Endodermal cell (in vitro differentiated cells): ENCODE data around the gene IQCH. TPM values are rescaled to one million over a fixed set of nuclear protein-coding genes. Genes with fewer than 3 reads are reported as not detected.

Experiments
- DNase-seq: peaks from one replicate; pipeline ENCODE4 v3.0.0-alpha.2; 2017
- H3K27ac ChIP-seq: 2 replicates; pipeline ENCODE4 v1.5.1; 2013; ENCODE audit warnings: mild to moderate bottlenecking, low read depth, low read length, moderate library complexity
- H3K27me3 ChIP-seq: 2 replicates; pipeline ENCODE4 v1.6.1; 2013; ENCODE audit warnings: mild to moderate bottlenecking, low read length, moderate library complexity; ENCODE audit not compliant: insufficient read depth, control insufficient read depth, poor library complexity, severe bottlenecking
- H3K36me3 ChIP-seq: 2 replicates; pipeline ENCODE4 v1.7.0; 2013; ENCODE audit warnings: mild to moderate bottlenecking, low read length, moderate library complexity; ENCODE audit not compliant: control insufficient read depth, insufficient read depth
- H3K4me1 ChIP-seq: one replicate; pipeline ENCODE4 v1.7.0; 2013; ENCODE audit warnings: low read length; ENCODE audit not compliant: control insufficient read depth, insufficient read depth
- H3K4me3 ChIP-seq: 2 replicates; pipeline ENCODE4 v1.5.1; 2013; ENCODE audit warnings: mild to moderate bottlenecking, low read length, moderate library complexity
- H3K9ac ChIP-seq: 2 replicates; pipeline ENCODE4 v1.6.1; 2013; ENCODE audit warnings: mild to moderate bottlenecking, low read length, moderate library complexity; ENCODE audit not compliant: poor library complexity, severe bottlenecking; ENCODE audit errors: extremely low read depth
- H3K9me3 ChIP-seq: 2 replicates; pipeline ENCODE4 v1.6.1; 2013; ENCODE audit warnings: mild to moderate bottlenecking, low read length, moderate library complexity; ENCODE audit not compliant: control insufficient read depth
- H3K27ac Mint-ChIP-seq: 2 replicates; pipeline ENCODE4 v1.8.0; 2020; ENCODE audit warnings: mixed read lengths
- H3K27me3 Mint-ChIP-seq: 2 replicates; pipeline ENCODE4 v1.8.0; 2021; ENCODE audit warnings: mild to moderate bottlenecking, mixed read lengths; ENCODE audit not compliant: insufficient read depth
- H3K36me3 Mint-ChIP-seq: 2 replicates; pipeline ENCODE4 v1.8.0; 2020; ENCODE audit warnings: low read depth, mixed read lengths
- H3K4me1 Mint-ChIP-seq: 2 replicates; pipeline ENCODE4 v1.8.0; 2020; ENCODE audit warnings: mixed read lengths
- H3K4me3 Mint-ChIP-seq: 2 replicates; pipeline ENCODE4 v1.8.0; 2020; ENCODE audit warnings: mild to moderate bottlenecking, moderate library complexity, mixed read lengths
- H3K9me3 Mint-ChIP-seq: 2 replicates; pipeline ENCODE4 v1.8.0; 2020; ENCODE audit warnings: mild to moderate bottlenecking, mixed read lengths
- WGBS, 2 experiments: methylation state at CpG; one replicate each; pipeline versions ENCODE4 v1.1.5 to v1.1.7; 2013; ENCODE audit warnings: missing lambda C conversion rate in 2 of 2, mixed read lengths in 1 of 2; ENCODE audit not compliant: insufficient coverage in 1 of 2, insufficient read length in 1 of 2; 5-methylcytosine and 5-hydroxymethylcytosine counted together
- total RNA-seq, 2 donors: library from RNA; stranded (reverse); fragmentation: NEBNext Ultra II Directional in 1 of 2; extraction: Animal tissue kit (Norgen Biotek cat#: 25700) in 1 of 2; gene quantifications; 2 replicates in 1 of 2; 3 replicates in 1 of 2; pipeline ENCODE4 v1.2.1, GENCODE V29; 2021
- TF ChIP-seq, protein P1 (sequence below): fragments of 200-600 bp; sonication (generic); conservative IDR thresholded peaks from 2 replicates; pipeline ENCODE4 v1.5.0; 2021; ENCODE audit warnings: antibody characterized with exemption, mild to moderate bottlenecking

IQCH gene
- total RNA-seq, 2 donors from 2014 or later = 6.2 to 12.8 TPM

DNA sequence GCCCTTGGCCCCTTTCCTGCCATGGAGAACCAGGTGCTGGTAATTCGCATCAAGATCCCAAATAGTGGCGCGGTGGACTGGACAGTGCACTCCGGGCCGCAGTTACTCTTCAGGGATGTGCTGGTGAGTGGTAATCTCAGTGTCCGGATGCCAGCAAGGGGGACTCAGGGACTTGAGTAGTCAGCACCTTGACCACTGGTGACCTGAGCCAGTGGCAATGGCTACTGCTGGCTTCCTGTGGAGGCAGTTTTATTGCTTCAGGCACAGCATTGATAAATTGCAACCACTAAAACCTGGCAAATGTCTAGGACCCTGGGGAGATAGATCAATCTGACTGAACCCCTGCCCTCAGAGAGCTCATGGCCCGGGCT lies 288.7 kb downstream of the IQCH start:
- H3K9me3 ChIP-seq = no peaks in the 10 kb centered on the region
- Mint-ChIP-seq H3K27me3 (no peaks in the 10 kb centered on the region), H3K27ac (no peak overlapping the region), H3K36me3 (peaks cover 1% of the 10 kb centered on the region), H3K4me1 (peaks cover 17% of the 10 kb centered on the region), H3K4me3 (peak overlapping the region; percentile 89), H3K9me3 (no peaks in the 10 kb centered on the region)
- 75 to 79% methylated on average over 6 to 7 of the region's 7 CpGs for WGBS, 2 experiments
- no peaks in the 10 kb centered on the region for H3K27me3 ChIP-seq
- H3K36me3 ChIP-seq = no peaks in the 10 kb centered on the region
- peak overlapping the region; percentile 98 for H3K4me3 ChIP-seq
- TF ChIP-seq, protein P1, sequence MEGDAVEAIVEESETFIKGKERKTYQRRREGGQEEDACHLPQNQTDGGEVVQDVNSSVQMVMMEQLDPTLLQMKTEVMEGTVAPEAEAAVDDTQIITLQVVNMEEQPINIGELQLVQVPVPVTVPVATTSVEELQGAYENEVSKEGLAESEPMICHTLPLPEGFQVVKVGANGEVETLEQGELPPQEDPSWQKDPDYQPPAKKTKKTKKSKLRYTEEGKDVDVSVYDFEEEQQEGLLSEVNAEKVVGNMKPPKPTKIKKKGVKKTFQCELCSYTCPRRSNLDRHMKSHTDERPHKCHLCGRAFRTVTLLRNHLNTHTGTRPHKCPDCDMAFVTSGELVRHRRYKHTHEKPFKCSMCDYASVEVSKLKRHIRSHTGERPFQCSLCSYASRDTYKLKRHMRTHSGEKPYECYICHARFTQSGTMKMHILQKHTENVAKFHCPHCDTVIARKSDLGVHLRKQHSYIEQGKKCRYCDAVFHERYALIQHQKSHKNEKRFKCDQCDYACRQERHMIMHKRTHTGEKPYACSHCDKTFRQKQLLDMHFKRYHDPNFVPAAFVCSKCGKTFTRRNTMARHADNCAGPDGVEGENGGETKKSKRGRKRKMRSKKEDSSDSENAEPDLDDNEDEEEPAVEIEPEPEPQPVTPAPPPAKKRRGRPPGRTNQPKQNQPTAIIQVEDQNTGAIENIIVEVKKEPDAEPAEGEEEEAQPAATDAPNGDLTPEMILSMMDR = no peak
- no peak for DNase-seq
- no peak overlapping the region for H3K27ac ChIP-seq
- H3K9ac ChIP-seq = peak overlapping the region; percentile 61
- peaks cover 4% of the 10 kb centered on the region for H3K4me1 ChIP-seq

DNA sequence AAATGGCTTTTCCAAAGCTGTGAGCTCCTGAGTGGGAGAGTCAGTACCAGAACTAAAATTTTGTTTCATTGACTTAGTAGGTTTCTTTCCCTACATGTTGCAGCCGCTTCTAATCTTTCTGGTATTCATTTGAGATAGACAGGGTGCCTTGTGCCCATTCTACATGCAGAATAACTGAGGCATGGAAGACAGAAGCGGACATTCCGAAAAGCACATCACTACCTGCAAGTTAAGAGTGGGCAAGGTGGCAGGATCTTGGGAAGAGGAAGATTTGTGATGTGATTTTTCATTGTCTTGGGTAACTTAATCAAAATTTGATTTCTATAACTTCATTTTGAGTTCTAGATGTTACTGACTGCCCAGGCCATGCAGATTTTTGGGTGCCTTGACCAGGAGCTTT lies 289.9 kb downstream of the IQCH start:
- H3K4me3 ChIP-seq = no peak overlapping the region
- no peak overlapping the region for H3K9ac ChIP-seq
- no peaks in the 10 kb centered on the region for H3K36me3 ChIP-seq
- no peaks in the 10 kb centered on the region for H3K9me3 ChIP-seq
- no peak overlapping the region for H3K27ac ChIP-seq
- no peak overlapping the region for H3K4me3 Mint-ChIP-seq
- TF ChIP-seq, protein P1 = no peak
- no peaks in the 10 kb centered on the region for H3K9me3 Mint-ChIP-seq
- H3K4me1 ChIP-seq = peaks cover 8% of the 10 kb centered on the region
- peaks cover 28% of the 10 kb centered on the region for H3K4me1 Mint-ChIP-seq
- no peaks in the 10 kb centered on the region for H3K27me3 ChIP-seq
- H3K27me3 Mint-ChIP-seq = no peaks in the 10 kb centered on the region
- DNase-seq = no peak
- peaks cover 1% of the 10 kb centered on the region for H3K36me3 Mint-ChIP-seq
- WGBS, 2 experiments = 78 to 80% methylated on average over 3 of the region's 3 CpGs
- H3K27ac Mint-ChIP-seq = no peak overlapping the region

DNA sequence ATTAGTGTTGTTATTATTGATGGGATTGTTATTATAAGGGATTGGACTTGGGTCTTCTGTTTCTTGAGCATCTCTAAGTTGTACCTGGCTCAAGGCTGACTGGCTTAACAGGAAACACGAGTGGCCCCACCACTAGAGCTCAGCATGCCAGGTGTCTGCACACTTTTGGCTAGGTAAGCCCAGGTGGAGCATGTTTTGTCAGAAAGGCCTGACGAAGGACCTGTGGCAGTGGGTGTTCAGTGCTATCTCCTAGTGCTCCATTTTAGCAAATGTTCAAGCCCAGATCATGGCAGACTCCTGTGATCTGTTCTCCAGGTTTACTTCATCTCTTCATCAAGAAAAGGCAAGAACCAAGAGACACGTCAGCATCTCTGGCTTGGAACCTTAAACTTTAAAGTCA lies 291.3 kb downstream of the IQCH start:
- Histone ChIP-seq H3K4me1 (peaks cover 8% of the 10 kb centered on the region), H3K4me3 (no peak overlapping the region), H3K27me3 (no peaks in the 10 kb centered on the region), H3K9me3 (no peaks in the 10 kb centered on the region), H3K27ac (no peak overlapping the region), H3K9ac (no peak overlapping the region), H3K36me3 (peaks cover under 1% of the 10 kb centered on the region)
- Mint-ChIP-seq H3K4me1 (peaks cover 37% of the 10 kb centered on the region), H3K27ac (no peak overlapping the region), H3K9me3 (no peaks in the 10 kb centered on the region), H3K4me3 (no peak overlapping the region), H3K27me3 (no peaks in the 10 kb centered on the region), H3K36me3 (peaks cover 7% of the 10 kb centered on the region)
- TF ChIP-seq, protein P1 = no peak
- 88 to 92% methylated on average over 3 of the region's 3 CpGs for WGBS, 2 experiments
- DNase-seq = no peak
